H1 (cell line): ENCODE data around the gene FUBP3.
A peak's percentile ranks its signal among the peaks of the same experiment; 100 is the strongest.

ENCODE experiments used
- CTCF ChIP-seq, 3 experiments: IDR thresholded peaks; 1 replicate in 2 of 3; 2 replicates in 1 of 3; pipeline versions ENCODE4 v1.5.1 to v1.6.1; 2011; ENCODE audit warnings: low read length in 3 of 3, mild to moderate bottlenecking in 3 of 3, inconsistent platforms in 2 of 3, low read depth in 1 of 3, moderate library complexity in 1 of 3; ENCODE audit not compliant: insufficient read depth in 1 of 3; ENCODE audit errors: control extremely low read depth in 1 of 3
- EGR1 ChIP-seq: IDR thresholded peaks from 2 replicates; pipeline ENCODE4 v1.6.1; 2011; ENCODE audit warnings: low read depth, low read length, borderline replicate concordance
- GABPA ChIP-seq: IDR thresholded peaks from 2 replicates; pipeline ENCODE4 v1.6.1; 2011; ENCODE audit warnings: mild to moderate bottlenecking, low read length, moderate library complexity, borderline replicate concordance; ENCODE audit not compliant: insufficient read depth
- POLR2A ChIP-seq, 2 experiments: IDR thresholded peaks; 1 replicate in 1 of 2; 2 replicates in 1 of 2; pipeline ENCODE4 v1.6.1; 2011; ENCODE audit warnings: low read depth in 2 of 2, low read length in 2 of 2, mild to moderate bottlenecking in 2 of 2; ENCODE audit errors: control extremely low read depth in 1 of 2
- TAF1 ChIP-seq: IDR thresholded peaks from 2 replicates; pipeline ENCODE4 v1.6.1; 2011; ENCODE audit warnings: mild to moderate bottlenecking, low read depth, low read length
- YY1 ChIP-seq: IDR thresholded peaks from 2 replicates; pipeline ENCODE4 v1.6.1; 2011; ENCODE audit warnings: low read depth, mild to moderate bottlenecking, low read length

- TF ChIP-seq CTCF (IDR thresholded peaks at IDR 0.05; ENCODE audit: control extremely low read depth in 1 of 3, insufficient read depth in 1 of 3, low read depth in 1 of 3, low read length in 3 of 3) (no peak), TAF1 (no peak), POLR2A (IDR thresholded peaks at IDR 0.05; ENCODE audit: control extremely low read depth in 1 of 2, low read depth in 2 of 2, low read length in 2 of 2) (no peak), GABPA (peak; percentile 67; the same call in 1 of the 2 replicates), YY1 (no peak), EGR1 (peak; percentile 89)
These were observed 80.4 kb downstream of the FUBP3 start for GRCh38 chr9:130659699-130660248.
